Neural progenitor cell (in vitro differentiated cells): ENCODE measurements around the gene TACC3. TPM values are rescaled to one million over a fixed set of nuclear protein-coding genes. Genes with fewer than 3 reads are reported as not detected.

ENCODE experiments used
- DNase-seq: peaks from one replicate; pipeline ENCODE4 v3.0.0-alpha.2; 2016; ENCODE audit warnings: low spot score
- H2AFZ ChIP-seq: fragments of 200-600 bp; sonication (generic); replicated peaks from 2 replicates; pipeline ENCODE4 v1.6.1; 2016; ENCODE audit warnings: antibody characterized with exemption
- H3F3A ChIP-seq: fragments of 200-600 bp; sonication (generic); 2 replicates; pipeline ENCODE4 v1.6.1; 2016; ENCODE audit warnings: antibody characterized with exemption, low read depth
- H3K27ac ChIP-seq: fragments of 200-600 bp; sonication (generic); 2 replicates; pipeline ENCODE4 v1.5.1; 2016; ENCODE audit warnings: mild to moderate bottlenecking
- H3K27me3 ChIP-seq: fragments of 200-600 bp; sonication (generic); 2 replicates; pipeline ENCODE4 v1.6.1; 2016; ENCODE audit warnings: mild to moderate bottlenecking, moderate library complexity
- H3K36me3 ChIP-seq: fragments of 200-600 bp; sonication (generic); 2 replicates; pipeline ENCODE4 v1.5.1; 2016
- H3K4me1 ChIP-seq: fragments of 200-600 bp; sonication (generic); 2 replicates; pipeline ENCODE4 v1.6.1; 2016; ENCODE audit warnings: mixed run types
- H3K4me2 ChIP-seq: fragments of 200-600 bp; sonication (generic); 2 replicates; pipeline ENCODE4 v1.6.1; 2016
- H3K4me3 ChIP-seq: fragments of 200-600 bp; sonication (generic); 2 replicates; pipeline ENCODE4 v1.5.1; 2016
- H3K79me2 ChIP-seq: fragments of 200-600 bp; sonication (generic); 2 replicates; pipeline ENCODE4 v1.6.1; 2016; ENCODE audit warnings: low read depth
- H3K9ac ChIP-seq: fragments of 200-600 bp; sonication (generic); 2 replicates; pipeline ENCODE4 v1.6.1; 2016
- H3K9me3 ChIP-seq: fragments of 200-600 bp; sonication (generic); 2 replicates; pipeline ENCODE4 v1.5.1; 2016; ENCODE audit warnings: low read depth
- H4K20me1 ChIP-seq: fragments of 200-600 bp; sonication (generic); 2 replicates; pipeline ENCODE4 v1.6.1; 2016; ENCODE audit warnings: low read depth
- H3K27ac Mint-ChIP-seq: 3 replicates; pipeline ENCODE4 v1.8.0; 2021; ENCODE audit warnings: mixed read lengths
- H3K27me3 Mint-ChIP-seq: 2 replicates; pipeline ENCODE4 v1.8.0; 2022; ENCODE audit warnings: low read depth, mild to moderate bottlenecking, inconsistent platforms, moderate library complexity, mixed read lengths; ENCODE audit not compliant: insufficient read depth
- H3K36me3 Mint-ChIP-seq: 3 replicates; pipeline ENCODE4 v1.8.0; 2021; ENCODE audit warnings: mixed read lengths
- H3K4me1 Mint-ChIP-seq: 3 replicates; pipeline ENCODE4 v1.8.0; 2021; ENCODE audit warnings: mixed read lengths
- H3K4me3 Mint-ChIP-seq: 3 replicates; pipeline ENCODE4 v1.8.0; 2021; ENCODE audit warnings: mild to moderate bottlenecking, moderate library complexity, mixed read lengths
- H3K9me3 Mint-ChIP-seq: 3 replicates; pipeline ENCODE4 v1.8.0; 2020; ENCODE audit warnings: mixed read lengths
- CTCF ChIP-seq: fragments of 200-600 bp; sonication (generic); IDR thresholded peaks from 2 replicates; pipeline ENCODE4 v1.5.1; 2017; ENCODE audit warnings: antibody characterized with exemption, mild to moderate bottlenecking
- EZH2 ChIP-seq: fragments of 200-600 bp; sonication (generic); IDR thresholded peaks from 2 replicates; pipeline ENCODE4 v1.6.1; 2017; ENCODE audit warnings: antibody characterized with exemption, mild to moderate bottlenecking, moderate library complexity
- EZH2phosphoT487 ChIP-seq: fragments of 200-600 bp; sonication (generic); IDR thresholded peaks from 2 replicates; pipeline ENCODE4 v1.6.1; 2017; ENCODE audit warnings: antibody characterized with exemption
- total RNA-seq: library from RNA; depleted of rRNA; stranded (reverse); fragments of >200 nt; gene quantifications from 2 replicates; pipeline ENCODE4 v1.2.3, GENCODE V29; 2015; ENCODE audit warnings: low replicate concordance

The TACC3 gene
- total RNA-seq, 1 donor from 2014 or later: 68.4 TPM

- Histone ChIP-seq H3K4me1 (peaks cover 21% of the 10 kb centered on the region), H3K27ac (no peak overlapping the region), H2AFZ (no peak overlapping the region), H3F3A (peaks cover 12% of the 10 kb centered on the region), H3K9ac (no peak overlapping the region), H3K79me2 (no peaks in the 10 kb centered on the region), H3K4me2 (no peak overlapping the region), H3K9me3 (no peaks in the 10 kb centered on the region), H3K36me3 (no peaks in the 10 kb centered on the region), H4K20me1 (no peaks in the 10 kb centered on the region), H3K4me3 (no peak overlapping the region), H3K27me3 (peaks cover 6% of the 10 kb centered on the region)
- Mint-ChIP-seq H3K4me3 (no peak overlapping the region), H3K4me1 (peaks cover 7% of the 10 kb centered on the region), H3K9me3 (no peaks in the 10 kb centered on the region), H3K27ac (no peak overlapping the region), H3K27me3 (peaks cover 7% of the 10 kb centered on the region), H3K36me3 (no peaks in the 10 kb centered on the region)
- DNase-seq: no peak
- TF ChIP-seq CTCF: no peak
- no peak for TF ChIP-seq EZH2
- TF ChIP-seq EZH2phosphoT487: no peak
These were observed 36.5 kb downstream of the TACC3 start for GRCh38 chr4:1757836-1758235.

GRCh38 chr4:1758306-1759121 lies 37.2 kb downstream of the TACC3 start:
- Histone ChIP-seq H3K27ac (no peak overlapping the region), H3F3A (peaks cover 12% of the 10 kb centered on the region), H3K9ac (no peak overlapping the region), H3K27me3 (peaks cover 13% of the 10 kb centered on the region), H3K4me3 (no peak overlapping the region), H3K4me1 (peaks cover 21% of the 10 kb centered on the region), H3K9me3 (no peaks in the 10 kb centered on the region), H4K20me1 (no peaks in the 10 kb centered on the region), H3K36me3 (no peaks in the 10 kb centered on the region), H3K4me2 (no peak overlapping the region), H2AFZ (no peak overlapping the region), H3K79me2 (no peaks in the 10 kb centered on the region)
- H3K4me3 Mint-ChIP-seq: no peak overlapping the region
- no peaks in the 10 kb centered on the region for H3K36me3 Mint-ChIP-seq
- H3K27ac Mint-ChIP-seq: no peak overlapping the region
- DNase-seq: no peak
- no peak for TF ChIP-seq EZH2
- no peak for TF ChIP-seq EZH2phosphoT487
- no peak for TF ChIP-seq CTCF
- H3K9me3 Mint-ChIP-seq: no peaks in the 10 kb centered on the region
- peaks cover 7% of the 10 kb centered on the region for H3K4me1 Mint-ChIP-seq
- H3K27me3 Mint-ChIP-seq: peaks cover 7% of the 10 kb centered on the region

- H3K9me3 Mint-ChIP-seq: no peaks in the 10 kb centered on the region
These were observed 38.0 kb downstream of the TACC3 start for GRCh38 chr4:1759170-1759817.

More at GRCh38 chr4:1759170-1759817, 38.0 kb downstream of the TACC3 start:
- peaks cover 21% of the 10 kb centered on the region for H3K27me3 ChIP-seq
- no peaks in the 10 kb centered on the region for H3K36me3 ChIP-seq
- H2AFZ ChIP-seq: no peak overlapping the region
- H3F3A ChIP-seq: peaks cover 12% of the 10 kb centered on the region
- no peak overlapping the region for H3K4me3 ChIP-seq
- peak; percentile 55 for DNase-seq
- no peaks in the 10 kb centered on the region for H3K9me3 ChIP-seq
- TF ChIP-seq EZH2 (no peak), EZH2phosphoT487 (no peak), CTCF (no peak)
- Mint-ChIP-seq H3K27ac (peak overlapping the region; percentile 53), H3K27me3 (peaks cover 9% of the 10 kb centered on the region), H3K4me1 (peaks cover 10% of the 10 kb centered on the region), H3K4me3 (no peak overlapping the region), H3K36me3 (no peaks in the 10 kb centered on the region)
- H3K4me2 ChIP-seq: no peak overlapping the region
- no peak overlapping the region for H3K27ac ChIP-seq
- H3K4me1 ChIP-seq: peaks cover 24% of the 10 kb centered on the region
- H3K9ac ChIP-seq: no peak overlapping the region
- H3K79me2 ChIP-seq: no peaks in the 10 kb centered on the region
- H4K20me1 ChIP-seq: no peaks in the 10 kb centered on the region
